ENCODE measurements around the gene NOX3. TPM values are rescaled to one million over a fixed set of nuclear protein-coding genes. Genes with fewer than 3 reads are reported as not detected.

The NOX3 gene
- total and polyA plus RNA-seq, 2 of the 8 experiments (the other 6 are each of a cell fraction or from before 2014, with no cell fraction given), result not detected

GRCh38 chr6:155442562-155442961, 13.1 kb downstream of the NOX3 start:
- no peak overlapping the region for H2BK120ac ChIP-seq (replicated peaks; ENCODE audit: low read depth, low read length)
- CTCF ChIA-PET (ENCODE audit: partially characterized antibody), result interaction anchor here (0.6 to 1.7 kb wide), 3 partner anchors 14 to 500 kb away, joined by 3 to 5 read pairs (median 3); no protein-coding TSS in a partner anchor
- no peak overlapping the region for H2BK5ac ChIP-seq (ENCODE audit: low read depth, low read length)
- H3K56ac ChIP-seq (replicated peaks; ENCODE audit: insufficient read length, low read depth, low read length), result no peak overlapping the region
- no peaks in the 10 kb centered on the region for H3K23me2 ChIP-seq (ENCODE audit: low read depth, low read length)
- no peak overlapping the region for H4K5ac ChIP-seq (ENCODE audit: insufficient read length, low read depth, low read length)
- H3K4me1 ChIP-seq (replicated peaks in 1 of 4; ENCODE audit: control insufficient read depth in 3 of 4, insufficient read depth in 4 of 4, low read length in 3 of 4), result no peaks in the 10 kb centered on the region
- no peak overlapping the region for H3K23ac ChIP-seq (ENCODE audit: insufficient read length)
- H2BK12ac ChIP-seq (ENCODE audit: low read depth, low read length), result no peak overlapping the region
- H4K20me1 ChIP-seq (replicated peaks in 1 of 2; ENCODE audit: control insufficient read depth in 1 of 2, insufficient read depth in 2 of 2, low read length in 2 of 2), result no peaks in the 10 kb centered on the region
- no peaks in the 10 kb centered on the region for H3K79me2 ChIP-seq (ENCODE audit: control insufficient read depth in 1 of 2, insufficient read depth in 2 of 2, low read length in 2 of 2)
- no peak overlapping the region for H4K8ac ChIP-seq (ENCODE audit: extremely low read depth, insufficient read depth, low read length)
- H3K18ac ChIP-seq (ENCODE audit: extremely low read depth, low read length), result no peak overlapping the region
- DNase-seq (ENCODE audit: low read depth in 1 of 2, low spot score in 2 of 2) (no peak), FAIRE-seq (no peak)
- no peak overlapping the region for H3K4me3 ChIP-seq (ENCODE audit: extremely low read depth in 1 of 4, insufficient read depth in 2 of 4, low read depth in 3 of 4, low read length in 4 of 4)
- no peak overlapping the region for H4K91ac ChIP-seq (replicated peaks; ENCODE audit: insufficient read length, low read length)
- no peak overlapping the region for H2BK15ac ChIP-seq (ENCODE audit: low read length)
- H3K79me1 ChIP-seq (ENCODE audit: low read depth, low read length), result no peaks in the 10 kb centered on the region
- H3K27ac ChIP-seq (ENCODE audit: low read depth, low read length), result no peak overlapping the region
- H3K36me3 ChIP-seq (ENCODE audit: control insufficient read depth in 2 of 4, insufficient read depth in 4 of 4, low read length in 3 of 4), result no peaks in the 10 kb centered on the region
- no peak overlapping the region for H2AFZ ChIP-seq (ENCODE audit: low read length)
- no peak overlapping the region for H3K14ac ChIP-seq (ENCODE audit: insufficient read length)
- POLR2A ChIA-PET (ENCODE audit: partially characterized antibody), result no interaction called here
- no peaks in the 10 kb centered on the region for H3K9me3 ChIP-seq (ENCODE audit: insufficient read depth in 2 of 2, low read depth in 1 of 2, low read length in 1 of 2)
- H2BK20ac ChIP-seq (ENCODE audit: low read length), result no peak overlapping the region
- H3K27me3 ChIP-seq (replicated peaks in 1 of 4; ENCODE audit: control insufficient read depth in 3 of 4, extremely low read depth in 1 of 4, insufficient read depth in 3 of 4, low read length in 3 of 4), result no peaks in the 10 kb centered on the region
- 93% methylated on average over 5 of the region's 5 CpGs; no CpG with 5 or more reads in 1 of the 2 experiments for WGBS, 2 experiments (ENCODE audit: extremely low coverage in 1 of 2, insufficient coverage in 1 of 2, insufficient read length in 1 of 2, insufficient replicate concordance in 2 of 2, low coverage in 1 of 2, low lambda C conversion rate in 2 of 2, missing lambda C conversion rate in 1 of 2)
- H3K4ac ChIP-seq (replicated peaks; ENCODE audit: insufficient read length, low read depth, low read length), result no peak overlapping the region
- H3K4me2 ChIP-seq (ENCODE audit: insufficient read depth in 1 of 2, low read depth in 2 of 2, low read length in 2 of 2), result no peak overlapping the region
- no peak overlapping the region for H2AK5ac ChIP-seq (ENCODE audit: low read depth, low read length)
- no peak overlapping the region for H3K9ac ChIP-seq (replicated peaks in 1 of 4; ENCODE audit: extremely low read depth in 1 of 4, low read depth in 3 of 4, low read length in 3 of 4)
- TF ChIP-seq SP4 (IDR thresholded peaks at IDR 0.05; ENCODE audit: low read length) (no peak), RAD21 (IDR thresholded peaks at IDR 0.05 in 1 of 2, conservative IDR thresholded peaks at IDR 0.05 in 1 of 2; ENCODE audit: low read depth in 2 of 2, low read length in 2 of 2) (no peak), POLR2AphosphoS5 (IDR thresholded peaks at IDR 0.05; ENCODE audit: low read depth, low read length) (no peak), POLR2A (IDR thresholded peaks at IDR 0.05; ENCODE audit: control extremely low read depth in 1 of 2, low read depth in 2 of 2, low read length in 2 of 2) (no peak), ATF3 (IDR thresholded peaks at IDR 0.05; ENCODE audit: insufficient read depth, low read depth, low read length) (no peak), BRCA1 (IDR thresholded peaks at IDR 0.05; ENCODE audit: low read depth, low read length) (no peak), JUND (IDR thresholded peaks at IDR 0.05; ENCODE audit: low read length) (no peak), EGR1 (IDR thresholded peaks at IDR 0.05; ENCODE audit: borderline replicate concordance, low read depth, low read length) (no peak), ASH2L (IDR thresholded peaks at IDR 0.05; ENCODE audit: low read length) (no peak), CTCF (IDR thresholded peaks at IDR 0.05; ENCODE audit: control extremely low read depth in 1 of 3, insufficient read depth in 1 of 3, low read depth in 1 of 3, low read length in 3 of 3) (no peak), SRF (IDR thresholded peaks at IDR 0.05; ENCODE audit: low read depth, low read length) (no peak), CHD2 (IDR thresholded peaks at IDR 0.05; ENCODE audit: low read length) (no peak), POU5F1 (IDR thresholded peaks at IDR 0.05; ENCODE audit: low read depth, low read length) (no peak)
